CD1c-positive myeloid dendritic cell (primary cell): ENCODE measurements around the gene BCAS1.
"Not testable (repeated sequence)": the region's sequence is repeated elsewhere in the genome, so short reads cannot be mapped to it uniquely, and the experiment has no call there.

Experiments
- DNase-seq: peaks from one replicate; pipeline ENCODE4 v3.0.0-alpha.2; 2016; ENCODE audit errors: extremely low spot score

BCAS1 gene

DNA sequence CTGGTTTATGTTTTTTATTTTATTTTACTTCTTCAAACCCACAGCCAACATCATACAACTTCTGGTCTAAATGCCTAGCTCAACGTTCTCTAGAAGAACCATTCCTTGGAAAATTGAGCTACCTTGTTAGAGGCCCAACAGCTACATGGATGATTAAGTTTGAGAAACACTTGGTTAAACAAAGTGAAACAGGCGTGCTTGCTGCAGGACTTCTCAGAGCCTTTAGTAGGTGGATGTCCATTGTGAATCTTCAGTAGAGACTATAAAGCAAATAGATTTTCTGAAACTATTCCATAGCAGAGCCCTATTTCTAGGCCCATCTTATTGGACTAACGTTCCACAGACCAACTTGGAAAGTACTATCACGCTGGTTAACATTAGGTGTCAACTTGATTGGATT, 51.3 kb downstream of the BCAS1 start:
- no peak for DNase-seq

DNA sequence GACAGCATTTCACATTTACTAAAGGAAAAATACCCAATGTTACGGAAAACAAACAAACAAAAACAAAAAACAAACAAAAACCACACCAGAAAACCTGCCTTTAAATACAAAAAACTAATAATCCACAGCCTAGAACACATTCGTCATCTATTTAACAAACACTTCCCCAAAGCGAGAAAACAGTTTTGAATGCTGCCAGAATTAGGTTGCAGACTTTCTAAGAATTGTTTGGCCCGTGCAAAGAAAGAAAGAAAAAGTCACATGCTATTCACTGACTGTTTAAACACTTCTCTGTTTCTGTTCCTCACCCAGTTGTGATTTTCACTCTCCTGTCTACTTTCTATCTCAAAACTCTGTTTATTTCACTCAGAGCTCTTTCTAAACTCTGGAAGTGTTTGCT, 52.5 kb downstream of the BCAS1 start:
- DNase-seq: peak; percentile 81

DNA sequence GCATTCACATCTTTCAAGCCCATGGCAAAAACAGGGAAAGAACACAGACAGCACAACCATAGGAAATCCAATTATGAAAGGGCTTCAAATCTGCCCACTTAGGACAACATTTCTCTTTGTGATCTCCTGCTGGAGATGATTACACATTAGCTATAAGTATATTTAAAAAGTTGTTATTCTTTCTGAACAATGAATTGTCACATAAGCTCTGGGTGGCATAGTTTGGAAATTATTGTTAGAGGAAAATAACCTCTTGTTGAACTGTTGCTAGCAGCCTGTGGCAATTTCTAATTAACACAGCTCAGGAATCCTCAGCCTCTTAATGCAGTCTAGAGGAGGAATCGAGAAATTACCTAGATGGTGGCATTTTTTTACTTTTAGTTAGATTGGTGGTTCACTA, 54.9 kb downstream of the BCAS1 start:
- DNase-seq: no peak

DNA sequence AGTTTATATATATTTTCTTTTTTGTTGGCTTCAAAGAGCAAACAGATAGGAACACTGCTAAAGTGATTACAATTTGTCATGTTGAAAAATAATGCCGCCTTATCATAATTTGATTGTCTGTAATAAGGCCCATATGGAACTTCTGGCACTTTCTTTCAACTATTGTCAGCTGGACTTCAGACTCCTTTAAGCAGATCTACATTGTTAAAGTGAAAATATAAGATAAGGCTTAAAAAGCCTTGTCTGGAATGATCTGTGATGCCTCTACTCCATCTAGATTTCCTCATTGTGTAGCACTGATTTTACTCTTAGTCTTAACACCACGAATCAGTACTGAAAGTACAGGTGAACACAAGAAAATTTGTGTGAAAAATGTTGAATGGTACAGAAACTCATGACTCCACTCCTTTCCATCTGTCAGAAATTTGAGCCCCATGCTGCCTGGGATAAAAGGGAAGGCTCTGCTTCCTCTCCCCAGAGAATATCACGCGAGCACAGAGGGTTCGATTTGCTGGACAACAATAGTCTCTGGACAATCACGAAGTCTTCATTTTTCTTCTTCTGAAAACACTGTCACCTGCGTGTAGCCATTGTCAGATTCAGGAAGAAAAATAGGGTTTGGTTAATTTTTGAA, 56.0 kb downstream of the BCAS1 start:
- DNase-seq: no peak

DNA sequence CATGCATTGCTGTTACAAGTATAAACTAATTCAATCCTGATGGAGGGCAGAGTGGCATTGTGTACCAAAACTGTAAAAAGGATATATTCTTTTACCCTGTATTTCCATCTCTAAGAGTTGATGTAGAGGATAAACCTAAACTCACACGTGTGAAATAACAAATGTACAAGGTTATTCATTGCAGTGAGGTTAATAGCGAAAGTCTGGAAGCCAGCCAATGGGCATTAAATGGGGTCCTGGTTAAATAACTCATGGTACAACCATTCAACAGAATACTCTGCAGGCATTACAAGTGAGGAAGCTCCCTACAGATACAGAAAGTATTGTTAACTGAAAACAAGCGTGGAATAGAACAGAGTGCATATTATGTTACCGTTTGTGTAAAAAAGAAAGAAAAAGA, 56.9 kb downstream of the BCAS1 start:
- no peak for DNase-seq

DNA sequence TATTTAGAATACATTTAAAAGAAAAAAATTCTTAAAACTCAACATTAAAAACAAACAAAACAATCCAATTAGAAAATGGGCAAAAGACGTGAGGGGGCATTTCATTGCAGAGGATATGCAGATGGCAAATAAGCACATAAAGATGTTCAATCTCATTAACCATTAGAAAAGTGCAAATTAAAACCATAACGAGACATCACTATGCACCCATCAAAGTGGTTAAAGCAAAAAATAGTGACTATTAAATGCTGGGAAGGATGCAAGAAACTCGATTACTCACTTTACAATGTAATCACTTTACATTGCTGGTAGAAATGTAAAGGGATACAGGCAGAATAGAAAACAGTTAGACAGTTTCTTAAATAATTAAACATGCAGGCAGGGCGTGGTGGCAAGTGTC, 59.0 kb downstream of the BCAS1 start:
- no peak for DNase-seq

DNA sequence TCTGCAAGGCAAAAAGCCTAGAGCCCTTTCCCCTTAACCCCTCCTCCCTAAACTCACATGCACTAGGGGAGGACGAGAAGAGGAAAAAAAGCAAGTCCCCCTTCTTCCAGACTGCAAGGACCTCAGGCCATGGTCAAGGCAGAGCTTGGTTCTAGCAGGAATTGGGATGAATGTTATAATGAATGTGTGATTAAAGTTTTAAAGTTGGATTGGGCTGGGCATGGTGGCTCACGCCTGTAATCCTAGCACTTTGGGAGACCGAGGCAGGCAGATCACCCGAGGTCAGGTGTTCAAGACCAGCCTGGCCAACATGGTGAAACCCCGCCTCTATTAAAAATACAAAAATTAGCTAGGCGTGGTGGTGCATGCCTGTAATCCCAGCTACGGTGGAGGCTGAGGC, 64.2 kb downstream of the BCAS1 start:
- not testable (repeated sequence) for DNase-seq

DNA sequence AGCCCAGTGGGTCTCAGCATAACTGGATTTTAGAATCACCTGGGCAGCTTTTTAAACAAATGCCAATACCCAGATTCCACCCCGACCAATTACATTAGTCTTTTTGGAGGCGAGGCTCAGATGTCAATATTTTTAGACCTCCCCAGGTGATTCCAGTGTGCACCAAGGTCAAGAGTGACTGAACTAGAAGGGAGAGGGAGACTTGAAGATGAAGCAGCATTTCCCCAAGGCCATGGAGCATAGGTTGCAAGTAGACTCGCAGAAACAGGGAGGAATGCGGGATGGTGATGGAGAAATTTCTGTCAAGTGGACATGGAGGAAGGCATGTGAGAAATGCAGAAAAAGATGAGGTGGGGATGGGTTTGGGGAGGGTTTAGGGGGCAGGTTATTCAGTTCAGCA, 64.9 kb downstream of the BCAS1 start:
- DNase-seq: no peak

DNA sequence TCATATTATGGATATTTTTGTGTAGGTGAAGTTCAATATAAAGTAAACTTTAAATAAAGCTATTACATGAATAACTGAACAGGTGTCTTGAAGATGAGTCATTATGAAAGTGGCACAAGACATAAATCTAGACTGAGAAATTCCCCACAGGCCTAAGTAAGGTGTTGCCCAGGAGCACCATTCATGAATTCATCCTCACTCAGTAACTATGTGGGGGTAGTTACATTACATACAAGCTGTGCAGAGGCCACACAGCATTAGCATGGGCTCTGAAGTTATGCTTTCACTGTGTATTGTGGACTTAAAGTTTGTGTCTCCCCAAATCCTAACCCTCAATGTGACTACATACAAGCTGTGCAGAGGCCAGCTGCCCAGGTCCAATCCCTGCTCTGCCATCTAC, 65.9 kb downstream of the BCAS1 start:
- no peak for DNase-seq

DNA sequence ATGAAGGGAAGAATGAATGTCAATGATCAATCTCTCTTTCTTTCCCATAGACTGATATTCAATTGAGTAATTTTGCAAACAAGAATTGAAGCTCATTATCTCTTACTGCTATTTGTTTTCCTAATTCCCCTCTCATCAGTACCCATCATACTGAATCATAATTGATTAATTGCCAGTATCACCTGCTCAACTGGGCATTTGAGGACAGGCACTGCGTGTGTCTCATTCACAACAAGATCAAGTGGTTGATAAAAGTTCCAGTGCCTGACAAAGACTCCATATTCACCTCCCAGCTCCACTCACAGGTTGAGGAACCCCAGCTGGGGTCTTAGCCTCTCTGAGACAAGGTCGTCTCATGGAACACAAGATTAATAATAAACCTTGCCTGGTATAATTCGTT, 67.7 kb downstream of the BCAS1 start:
- DNase-seq: no peak

DNA sequence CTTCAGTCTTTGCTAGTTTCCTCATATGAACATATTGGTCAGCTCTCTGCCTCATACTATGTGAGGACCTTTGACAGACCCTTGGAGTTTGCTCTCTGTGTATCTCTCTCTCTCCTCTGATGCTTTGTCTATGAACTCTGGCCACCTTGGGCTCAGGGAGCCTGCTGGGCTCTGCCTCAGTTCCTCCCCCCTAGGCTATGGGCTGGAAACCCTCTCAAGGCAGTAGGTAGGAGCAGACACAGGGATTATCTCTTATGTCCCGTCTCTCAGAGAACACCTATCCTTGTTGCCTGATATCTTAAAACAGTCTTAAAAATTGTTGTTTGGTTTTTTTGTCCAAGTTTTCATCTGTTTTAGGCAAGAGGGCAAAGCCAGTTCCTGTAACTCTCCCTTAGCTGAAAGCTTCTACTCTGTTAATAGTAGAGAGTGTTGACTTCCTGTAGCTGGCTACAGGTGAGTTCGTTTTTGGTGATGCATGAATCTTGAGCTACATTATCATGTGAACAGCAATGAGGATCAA, 68.3 kb downstream of the BCAS1 start:
- DNase-seq: no peak

DNA sequence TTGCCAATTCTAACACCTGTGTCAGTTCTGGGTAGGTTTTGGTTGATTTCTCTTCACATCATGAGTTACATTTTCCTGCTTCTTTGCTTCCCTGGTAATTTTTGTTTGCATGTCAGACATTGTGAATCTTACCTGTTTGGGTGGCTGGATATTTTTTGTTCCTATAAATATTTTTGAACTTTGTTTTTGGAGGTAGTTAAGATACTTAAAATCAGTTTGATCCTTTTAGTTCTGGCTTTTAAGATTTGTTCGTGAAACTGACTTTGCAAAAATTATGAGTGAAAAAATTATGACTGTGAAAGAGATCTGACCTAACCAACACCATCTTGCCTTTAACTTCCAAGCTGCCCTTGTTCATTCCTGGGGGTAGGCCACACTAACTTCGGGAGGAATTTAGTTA, 69.5 kb downstream of the BCAS1 start:
- no peak for DNase-seq

DNA sequence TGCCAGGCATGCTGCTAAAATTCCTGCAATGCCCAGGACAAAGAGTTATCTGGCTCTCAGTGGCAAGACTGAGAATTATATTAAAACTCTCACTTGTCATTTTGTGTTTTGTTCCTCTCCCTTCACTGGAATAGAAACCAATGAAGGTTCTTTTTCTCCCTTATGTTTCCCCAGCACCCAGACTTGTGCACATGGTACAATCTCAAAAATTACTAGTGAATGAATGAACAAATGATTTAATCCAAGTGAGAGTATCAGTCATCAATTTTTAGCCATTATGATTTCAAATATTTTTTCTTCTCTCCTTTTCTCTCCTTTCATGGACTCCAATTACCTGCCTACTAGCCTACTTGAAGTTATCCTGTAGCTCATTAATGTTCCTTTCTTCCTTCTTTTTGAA, 70.1 kb downstream of the BCAS1 start:
- DNase-seq: no peak

DNA sequence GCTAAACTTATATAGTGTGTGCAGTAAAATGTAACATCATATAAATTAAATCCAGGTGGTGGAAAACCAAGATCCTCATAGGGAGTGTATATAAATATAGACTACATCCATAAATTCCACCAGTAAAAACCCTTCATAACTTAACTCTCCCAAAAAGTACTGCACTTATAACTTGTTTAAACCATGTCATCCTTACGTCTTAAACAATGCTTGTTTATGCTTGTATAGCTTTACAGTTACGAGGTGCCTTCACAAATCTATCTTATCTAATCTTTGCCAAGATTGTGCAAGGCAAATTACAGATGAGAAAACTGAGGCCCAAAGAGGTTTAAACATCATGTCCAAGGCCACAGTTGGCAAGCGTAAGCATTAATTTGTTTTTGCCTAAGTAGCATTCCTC, 71.3 kb downstream of the BCAS1 start:
- no peak for DNase-seq

DNA sequence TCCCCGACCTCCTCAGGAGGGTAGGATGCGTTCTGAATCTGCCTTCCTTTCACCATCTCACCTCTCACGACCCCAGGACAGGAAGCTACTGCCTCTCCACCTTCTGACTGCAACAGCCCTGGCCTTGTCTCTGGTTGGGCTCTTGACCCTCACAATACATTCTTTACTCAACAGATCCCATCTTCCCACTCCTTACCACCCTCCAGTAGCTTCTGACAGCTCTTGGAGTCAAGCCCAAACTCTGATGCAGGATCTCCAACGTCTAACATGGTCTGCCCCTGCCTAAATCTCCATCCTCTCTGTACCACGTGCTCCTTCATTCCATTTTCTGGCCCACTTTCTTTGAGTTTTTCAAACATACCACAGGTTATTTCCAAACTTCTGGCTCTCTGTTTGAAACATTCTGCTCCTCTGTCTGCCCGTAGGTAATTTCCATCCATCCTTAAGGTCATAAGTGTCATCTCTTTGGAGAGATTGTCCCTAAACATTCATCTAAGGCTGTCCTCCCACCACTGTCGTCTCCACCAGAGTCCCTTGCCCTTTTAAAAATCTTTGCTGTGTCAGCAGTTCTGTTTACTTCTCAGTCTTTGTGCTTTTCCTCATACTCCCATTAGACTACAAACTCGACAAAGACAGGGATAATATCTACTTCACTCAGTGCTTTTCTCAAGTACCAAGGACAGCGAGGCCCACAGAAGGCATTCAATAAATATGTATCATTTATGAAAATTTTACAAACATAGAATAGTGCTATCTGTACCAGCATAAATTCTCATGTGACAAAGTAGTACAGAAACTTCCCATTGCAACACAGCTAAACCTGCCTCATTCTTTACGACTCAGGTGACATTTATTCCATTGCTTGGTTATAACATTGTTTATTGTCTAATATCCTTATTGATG, 73.6 kb downstream of the BCAS1 start:
- DNase-seq: no peak

DNA sequence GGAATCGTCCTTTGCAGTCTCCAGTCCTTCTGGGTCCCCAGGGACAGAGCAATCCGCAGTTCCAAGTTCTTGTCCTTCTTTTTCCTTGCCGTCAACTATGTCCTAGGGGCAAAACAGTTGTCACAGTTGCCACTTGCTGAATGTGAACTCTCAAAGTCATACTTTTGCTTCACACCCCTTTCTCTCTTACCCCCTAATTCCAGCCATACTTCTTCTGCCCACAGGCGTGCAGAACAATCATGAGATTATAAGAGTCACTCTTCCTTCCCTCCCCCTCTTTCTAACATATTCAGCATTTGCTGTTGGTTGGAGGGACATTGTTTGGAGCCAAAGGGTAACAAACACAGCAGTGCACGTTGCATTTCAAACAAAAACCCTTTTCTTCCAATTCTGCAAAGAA, 74.4 kb downstream of the BCAS1 start:
- no peak for DNase-seq

DNA sequence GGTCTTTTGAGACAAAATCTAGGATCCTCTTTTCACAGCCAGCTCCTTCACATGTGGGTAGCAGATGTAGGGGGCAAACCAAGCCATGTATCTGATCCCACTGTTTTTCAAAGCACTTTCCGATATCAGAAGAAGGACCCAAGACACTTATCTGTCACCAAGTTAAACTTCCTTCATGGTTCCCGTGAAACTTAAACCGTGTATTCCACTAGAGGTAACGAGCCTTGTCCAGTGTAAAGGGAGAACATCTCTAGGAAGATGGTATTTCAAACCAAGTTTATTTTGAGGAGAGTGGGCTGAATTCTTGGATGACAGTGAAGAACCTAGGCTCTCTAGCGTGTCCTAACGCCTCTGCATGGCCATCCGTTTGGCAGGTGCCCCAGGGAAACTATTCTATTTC, 76.3 kb downstream of the BCAS1 start:
- no peak for DNase-seq

DNA sequence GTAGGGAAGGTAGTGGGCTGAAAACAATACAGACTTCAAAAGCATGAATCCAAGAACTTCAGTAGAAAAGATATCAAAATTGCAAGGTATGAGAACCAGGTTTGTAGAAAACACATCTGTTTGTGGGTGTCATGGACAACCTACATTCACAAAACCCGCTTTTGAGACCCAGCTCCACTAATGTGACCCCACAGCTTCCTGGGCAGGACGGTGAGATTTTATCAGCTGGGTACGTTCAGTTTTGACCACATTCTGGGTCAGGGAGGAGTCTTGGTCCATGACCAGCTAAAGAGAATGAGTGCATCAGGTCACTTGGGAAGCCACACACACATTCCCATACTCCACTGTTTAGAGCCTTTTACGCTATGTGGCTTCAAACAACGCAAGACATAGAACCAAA, 77.1 kb downstream of the BCAS1 start:
- DNase-seq: no peak

DNA sequence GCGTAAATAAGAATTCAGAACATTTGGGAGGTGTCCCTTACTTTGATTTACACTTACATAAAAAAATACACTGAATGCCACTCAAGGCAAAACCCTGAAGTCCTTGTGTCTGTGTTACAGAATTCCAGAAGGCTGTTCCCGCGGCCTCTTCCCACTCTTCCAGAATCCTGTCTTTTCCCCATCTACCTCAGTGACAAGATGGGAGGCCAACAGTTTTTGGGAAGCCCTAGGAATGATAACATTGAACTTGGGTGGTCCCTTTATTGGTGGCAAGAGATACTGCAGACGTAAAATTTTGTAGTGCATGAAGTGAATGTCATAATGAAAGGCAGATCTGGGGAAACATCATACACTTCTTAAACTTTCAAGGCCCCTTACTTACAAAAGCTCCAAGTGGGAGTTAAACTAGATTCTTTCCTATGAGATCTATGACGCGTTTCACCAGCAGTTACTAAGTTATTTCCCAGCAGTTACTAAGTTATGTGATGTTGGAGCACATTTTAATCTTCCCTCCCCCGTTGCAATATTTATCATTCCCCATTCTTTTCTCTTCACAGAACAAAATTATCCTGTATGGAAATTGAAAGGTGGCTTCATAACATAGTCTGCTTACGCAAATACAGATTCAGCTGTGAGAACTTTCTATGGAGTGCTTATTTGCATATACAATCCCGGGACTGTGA, 79.5 kb downstream of the BCAS1 start:
- DNase-seq: no peak

DNA sequence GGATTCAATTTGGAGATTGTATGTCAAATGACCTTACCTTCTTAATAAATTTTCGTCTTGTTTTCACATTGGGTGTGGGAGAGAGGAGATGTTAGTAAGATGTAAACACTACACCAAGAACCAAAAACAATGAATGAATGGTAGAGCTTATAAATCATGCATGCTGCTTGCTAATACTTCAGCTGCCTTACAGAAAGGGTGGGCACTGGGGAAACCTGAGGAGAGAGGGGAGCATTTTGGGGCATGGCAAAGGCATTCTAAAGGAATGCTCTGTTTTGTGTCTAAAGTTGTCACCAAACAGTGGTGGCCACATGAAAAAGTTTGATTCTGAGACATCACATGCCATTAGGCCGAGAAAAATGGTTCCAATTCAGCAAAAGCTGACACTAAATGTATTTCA, 80.4 kb downstream of the BCAS1 start:
- DNase-seq: no peak

DNA sequence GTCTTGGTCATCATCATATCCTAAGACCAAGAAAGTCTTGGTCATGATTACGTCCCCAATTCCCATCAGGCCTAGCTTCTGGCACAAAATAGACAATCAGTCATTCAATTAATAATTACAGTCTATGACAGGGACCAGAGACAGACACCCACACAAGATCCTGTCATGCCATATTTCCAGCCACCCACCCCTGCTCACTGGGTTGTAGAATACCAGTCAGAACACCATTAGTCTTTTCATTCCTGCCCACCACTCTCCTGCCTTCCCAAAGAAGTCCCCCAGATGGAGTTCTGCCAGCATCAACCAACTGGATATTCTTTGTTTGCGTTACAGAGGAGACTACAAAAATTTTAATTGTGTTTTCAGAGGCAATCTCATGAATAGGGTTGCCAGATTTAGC, 81.0 kb downstream of the BCAS1 start:
- DNase-seq: no peak

DNA sequence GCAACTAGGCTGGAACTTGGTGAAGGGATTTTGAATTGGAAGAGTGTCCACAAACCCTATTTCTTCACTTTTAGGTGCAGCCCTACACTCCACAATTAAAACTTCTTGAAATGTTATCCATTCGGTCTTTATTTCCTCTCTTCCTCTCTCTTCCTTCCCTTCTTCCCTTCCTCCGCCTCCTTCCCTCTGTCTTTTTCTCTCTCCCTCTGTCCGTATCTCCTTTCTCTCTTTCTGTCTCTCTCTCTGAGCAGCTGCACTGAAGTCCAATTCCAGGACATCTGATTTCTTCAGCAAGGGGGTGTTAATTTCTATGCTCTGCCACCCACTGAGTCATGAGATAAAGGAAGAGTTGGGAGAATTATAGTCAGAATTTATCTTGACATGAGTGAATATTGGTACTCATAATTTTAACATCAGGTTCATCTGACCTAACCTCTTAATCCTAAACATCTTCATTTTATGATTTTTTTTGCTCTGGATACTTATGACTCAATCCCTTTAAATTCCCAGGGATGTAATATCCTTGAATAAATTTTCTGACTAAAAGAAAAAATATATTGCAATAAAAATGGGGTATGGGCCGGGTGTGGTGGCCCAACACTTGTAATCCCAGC, 84.2 kb downstream of the BCAS1 start:
- DNase-seq: no peak
